ENCODE measurements around the gene TMEM134.

The TMEM134 gene

DNA sequence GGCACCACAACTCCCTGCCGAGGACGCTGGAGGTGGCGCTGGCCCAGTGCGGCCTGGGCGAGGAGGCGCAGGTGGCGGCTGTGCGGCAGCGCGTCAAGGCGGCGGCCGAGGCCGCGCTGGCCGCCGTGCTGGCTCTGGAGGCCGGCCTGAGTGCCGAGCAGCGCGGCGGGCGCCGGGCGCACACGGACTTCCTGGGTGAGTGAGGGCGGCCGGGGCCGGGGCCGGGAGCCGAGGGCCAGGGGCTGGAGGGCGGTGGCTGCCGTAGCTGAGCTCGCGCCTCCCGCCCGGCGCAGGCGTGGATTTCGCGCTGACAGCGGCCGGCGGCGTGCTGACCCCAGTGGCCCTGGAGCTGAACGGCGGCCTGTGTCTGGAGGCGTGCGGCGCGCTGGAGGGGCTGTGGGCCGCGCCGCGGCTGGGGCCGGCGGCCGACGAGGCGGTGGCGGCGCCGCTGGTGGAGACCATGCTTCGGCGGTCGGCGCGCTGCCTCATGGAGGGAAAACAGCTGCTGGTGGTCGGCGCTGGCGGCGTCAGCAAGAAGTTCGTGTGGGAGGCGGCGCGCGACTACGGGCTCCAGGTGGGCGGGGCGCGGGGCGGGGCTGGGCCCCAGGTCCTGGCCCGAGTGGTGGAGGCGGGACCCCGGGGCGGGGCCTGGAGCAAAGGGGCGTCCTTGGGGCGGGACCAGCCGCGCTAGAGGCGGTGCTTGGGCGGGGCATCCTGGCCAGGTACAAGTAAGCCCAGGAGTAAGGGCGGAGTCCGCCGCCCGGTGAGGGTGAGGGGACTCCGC lies 48.2 kb downstream of the TMEM134 start:
- DNase-seq, result peak; percentile 95

GRCh38 chr11:67420147-67420645 lies 48.9 kb downstream of the TMEM134 start:
- no peak for DNase-seq

DNA sequence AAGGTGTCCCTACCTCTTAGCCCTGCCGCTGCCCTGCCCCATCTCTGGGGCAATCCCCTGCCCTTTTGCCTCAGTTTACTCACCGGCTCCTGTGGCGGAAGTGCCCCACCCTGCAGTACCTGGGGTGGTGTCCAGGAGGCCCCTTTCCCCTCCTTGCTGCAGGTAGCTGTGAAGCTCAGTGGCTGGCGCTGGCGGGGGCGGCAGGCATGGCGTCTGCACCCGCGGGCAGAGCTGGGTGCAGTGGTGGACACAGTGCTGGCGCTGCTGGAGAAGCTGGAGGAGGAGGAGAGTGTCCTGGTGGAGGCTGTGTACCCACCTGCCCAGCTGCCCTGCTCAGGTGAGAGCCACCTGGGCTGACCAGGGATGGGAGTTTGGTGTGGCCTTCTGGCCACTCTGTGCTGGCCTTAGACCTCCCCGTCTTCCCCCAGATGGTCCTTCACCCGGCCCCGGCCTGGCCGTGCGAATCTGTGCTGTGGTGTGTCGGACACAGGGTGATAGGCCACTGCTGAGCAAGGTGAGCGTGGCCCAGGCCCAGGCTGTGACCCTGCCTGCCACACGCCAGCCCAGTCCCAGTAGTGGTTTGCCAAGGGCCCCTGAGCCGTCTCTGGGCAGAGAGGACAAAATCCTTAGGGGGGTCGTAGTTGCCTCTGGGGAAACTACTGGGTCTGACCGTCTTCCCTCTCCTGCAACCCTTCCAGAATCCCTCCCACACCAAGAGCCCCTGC lies 49.6 kb downstream of the TMEM134 start:
- no peak for DNase-seq

DNA sequence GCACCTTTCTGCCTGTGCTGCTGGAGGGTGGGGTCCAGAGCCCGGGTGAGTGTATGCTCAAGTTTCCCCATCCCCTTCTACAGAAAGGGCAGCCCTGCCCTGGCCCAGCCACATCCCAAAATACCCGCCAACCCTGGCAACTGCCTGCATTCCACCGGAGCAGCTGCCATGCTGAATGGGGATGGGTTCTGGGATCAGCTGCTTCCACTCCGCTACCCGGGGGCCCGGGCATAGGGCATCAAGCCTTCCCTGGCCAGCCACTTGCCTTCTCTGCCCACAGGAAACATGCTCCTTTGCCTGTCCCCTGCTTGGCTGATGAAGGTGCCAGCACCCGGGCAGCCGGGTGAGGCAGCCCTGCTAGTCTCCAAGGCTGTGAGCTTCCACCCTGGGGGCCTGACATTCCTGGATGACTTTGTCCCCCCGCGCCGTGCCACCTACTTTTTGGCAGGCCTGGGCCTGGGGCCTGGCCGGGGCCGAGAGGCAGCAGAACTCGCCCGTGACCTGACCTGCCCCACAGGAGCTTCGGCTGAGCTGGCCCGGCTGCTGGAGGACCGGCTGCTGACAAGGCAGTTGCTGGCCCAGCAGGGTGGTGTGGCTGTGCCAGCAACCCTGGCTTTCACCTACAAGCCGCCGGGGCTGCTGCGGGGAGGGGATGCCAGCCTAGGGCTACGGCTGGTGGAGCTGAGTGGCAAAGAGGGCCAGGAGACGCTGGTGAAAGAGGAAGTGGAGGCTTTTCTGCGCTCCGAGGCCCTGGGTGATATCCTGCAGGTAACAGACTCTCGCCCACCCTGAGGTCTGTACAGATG lies 50.4 kb downstream of the TMEM134 start:
- DNase-seq, result no peak

DNA sequence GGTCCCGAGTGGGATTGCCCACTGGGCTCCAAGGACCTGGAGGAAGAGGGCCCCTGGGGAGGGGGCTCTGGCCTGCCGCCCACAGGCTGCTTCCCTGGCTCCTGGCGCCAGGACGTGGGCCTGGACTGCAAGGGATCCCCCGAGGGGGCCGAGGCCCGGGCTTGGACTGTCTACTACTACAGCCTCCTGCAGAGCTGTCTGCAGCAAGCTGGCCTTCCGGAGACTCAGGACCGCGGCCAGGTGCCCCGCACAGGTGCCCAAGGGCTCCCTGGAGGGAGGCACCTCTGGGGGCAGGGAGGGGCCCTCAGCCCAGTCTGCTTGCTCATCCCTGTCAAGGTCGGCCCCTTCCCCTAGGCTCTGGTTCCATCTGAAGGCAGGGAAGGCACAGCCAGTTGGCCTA lies 51.6 kb downstream of the TMEM134 start:
- no peak for DNase-seq

DNA sequence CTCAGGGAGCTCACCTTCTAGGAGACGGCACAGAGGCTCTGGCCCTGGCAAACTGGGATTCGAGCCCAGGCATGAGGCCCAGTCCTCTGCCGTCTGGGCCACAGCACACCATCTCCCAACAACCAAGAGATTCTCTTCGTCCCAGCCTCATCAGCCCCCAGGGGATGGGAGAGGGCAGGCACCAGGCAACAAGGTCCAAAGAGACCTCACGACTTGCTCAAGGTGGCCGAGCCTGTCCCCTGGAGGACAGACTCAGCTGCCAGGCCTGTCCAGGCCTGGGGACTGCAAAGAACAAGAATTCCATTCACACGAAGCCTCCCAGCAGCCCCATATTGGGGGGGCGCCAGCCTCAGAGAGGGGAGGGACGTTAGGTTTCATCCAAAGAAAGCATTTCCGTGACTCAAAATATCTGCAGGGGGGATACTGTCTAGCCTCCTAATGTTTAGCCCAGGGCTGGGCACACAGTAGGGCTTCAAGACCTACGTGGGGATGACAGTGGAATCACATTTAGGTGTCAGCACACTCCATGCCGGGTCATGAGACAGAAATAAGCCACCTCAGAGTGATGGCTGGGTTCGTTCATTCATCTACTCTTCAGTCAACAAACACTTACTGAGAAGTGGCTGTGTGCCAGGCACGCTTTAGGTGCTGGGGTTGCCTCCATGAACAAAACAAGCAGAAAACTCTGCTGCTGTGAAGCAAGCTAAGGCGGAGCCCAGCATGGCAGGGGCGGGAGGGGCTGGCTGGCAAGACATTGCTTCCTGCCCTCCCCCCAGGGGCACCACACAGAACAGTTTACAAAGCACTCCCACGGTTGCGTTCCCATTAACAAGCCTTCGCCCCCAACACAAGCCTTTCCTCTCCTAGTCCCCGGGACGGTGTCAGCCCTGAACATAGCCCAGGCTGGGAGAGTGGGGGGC lies 52.4 kb downstream of the TMEM134 start:
- no peak for DNase-seq

DNA sequence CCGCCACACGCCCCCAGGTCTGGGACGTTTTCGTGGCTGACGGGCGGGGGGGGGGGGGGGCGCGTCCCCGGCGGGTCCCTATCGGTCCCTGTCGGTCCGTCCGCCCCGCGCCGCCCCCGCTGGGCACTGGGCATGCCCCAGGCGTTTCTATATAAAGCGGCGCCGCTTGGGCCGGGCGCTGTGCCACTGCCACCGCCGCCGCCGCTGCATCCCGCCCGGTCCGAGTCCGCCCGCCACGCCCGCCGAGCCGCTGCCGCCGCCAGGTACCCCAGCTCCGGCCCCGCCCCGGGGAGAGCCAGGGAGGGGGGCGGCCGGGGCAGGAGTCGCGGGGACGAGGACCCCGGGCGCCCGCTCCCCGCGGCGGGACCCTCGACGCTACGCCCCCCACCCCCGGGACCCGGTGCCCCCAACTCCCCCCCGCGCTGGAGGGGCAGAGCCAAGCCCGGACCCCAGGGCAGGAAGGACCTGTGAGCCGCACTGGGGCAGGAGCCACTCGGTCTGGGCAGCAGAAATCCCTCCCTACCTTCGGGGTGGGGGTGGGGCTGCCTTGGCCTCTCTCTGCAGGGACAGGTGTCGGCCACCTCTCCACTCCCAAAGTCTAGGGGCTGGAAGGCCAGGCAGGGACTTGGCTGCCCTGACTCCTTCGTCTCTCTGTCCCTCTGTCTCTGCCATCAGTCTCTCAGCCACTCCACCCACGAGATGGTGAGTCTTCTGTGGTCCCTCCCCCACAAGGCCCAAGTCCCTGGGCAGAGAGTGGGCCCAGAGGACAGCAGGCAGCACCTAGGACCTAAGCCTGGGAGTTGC lies 53.3 kb downstream of the TMEM134 start, which contains the start of gene CARNS1:
TSS of gene CARNS1 (plus strand) at position 178 of the 804 bp plus-strand sequence. CDS start at position 700, 522 bp downstream.
- DNase-seq, result no peak

GRCh38 chr11:67413266-67413849 lies 55.7 kb downstream of the TMEM134 start:
- DNase-seq, result no peak

DNA sequence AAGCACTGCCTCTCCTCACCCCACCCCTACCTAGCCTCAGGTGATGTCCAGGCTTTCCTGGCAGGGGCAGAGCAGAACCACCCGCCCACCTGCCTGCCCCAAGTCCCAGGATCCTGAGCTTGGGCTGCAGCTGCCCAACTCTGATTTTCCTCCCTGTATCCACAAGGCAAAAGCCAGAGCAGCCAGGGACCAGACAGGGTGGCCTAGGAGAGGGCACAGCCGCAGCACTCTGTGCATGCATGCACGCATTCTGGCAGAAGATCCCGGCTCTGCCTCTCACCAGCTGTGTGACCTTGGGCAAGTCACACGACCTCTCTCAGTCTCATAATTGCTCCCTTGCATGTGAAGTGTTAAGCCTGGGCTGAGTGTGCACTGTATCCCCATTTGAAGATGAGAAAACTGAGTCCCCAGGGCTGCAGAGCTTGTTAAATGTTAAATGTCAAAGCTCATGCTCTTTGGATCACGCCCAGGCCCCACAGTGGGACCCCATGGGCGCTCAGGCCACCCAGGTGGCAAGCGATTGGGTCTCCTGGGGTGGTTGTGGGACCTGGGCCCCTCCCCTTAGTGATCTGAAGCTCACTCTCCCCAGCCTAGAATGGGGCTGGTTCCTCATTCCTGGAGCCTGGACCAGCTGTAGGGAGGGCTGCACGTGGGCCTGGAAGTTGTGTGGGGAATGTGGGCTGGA lies 56.4 kb downstream of the TMEM134 start:
- DNase-seq, result no peak

DNA sequence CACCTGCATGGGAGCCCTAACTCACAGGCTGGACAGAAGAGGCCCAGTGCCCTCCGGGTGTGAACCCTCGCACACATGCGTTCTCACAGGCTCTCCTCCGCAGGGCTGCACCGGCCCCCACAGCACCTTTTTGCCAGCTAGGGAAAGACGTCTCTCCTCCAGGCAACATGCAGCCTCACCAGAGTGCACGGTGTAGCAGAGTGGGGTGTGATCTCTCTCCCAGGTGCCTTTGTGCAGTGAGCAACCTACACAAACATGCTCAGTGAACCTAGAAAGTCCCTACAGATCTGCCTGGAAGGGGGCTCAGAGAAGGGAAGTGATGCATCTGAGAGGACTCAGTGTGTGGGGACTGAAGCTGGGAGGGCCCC lies 57.3 kb downstream of the TMEM134 start:
- DNase-seq, result no peak

All from suppressor macrophage treated with lipopolysaccharide for 4 hours (primary cell).